Measurements from ENCODE around the gene RPL18A.
"Not testable (repeated sequence)": the region's sequence is repeated elsewhere in the genome, so short reads cannot be mapped to it uniquely, and the experiment has no call there.

DNA sequence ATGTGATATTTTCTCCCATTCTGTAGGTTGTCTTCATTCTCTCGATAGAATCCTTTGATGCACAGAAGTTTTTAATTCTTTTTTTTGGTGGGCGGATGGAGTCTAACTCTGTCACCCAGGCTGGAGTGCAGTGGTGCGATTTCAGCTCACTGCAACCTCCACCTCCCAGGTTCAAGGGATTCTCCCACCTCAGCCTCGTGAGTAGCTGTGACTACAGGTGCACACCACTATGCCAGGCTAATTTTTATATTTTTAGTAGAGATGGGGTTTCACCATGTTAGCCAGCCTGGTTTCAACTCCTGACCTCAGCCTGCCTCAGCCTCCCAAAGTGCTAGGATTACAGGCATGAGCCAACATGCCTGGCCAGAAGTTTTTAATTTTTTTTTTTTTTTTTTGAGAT lies 27.5 kb downstream of the RPL18A start:
- TF ChIP-seq, protein P1, sequence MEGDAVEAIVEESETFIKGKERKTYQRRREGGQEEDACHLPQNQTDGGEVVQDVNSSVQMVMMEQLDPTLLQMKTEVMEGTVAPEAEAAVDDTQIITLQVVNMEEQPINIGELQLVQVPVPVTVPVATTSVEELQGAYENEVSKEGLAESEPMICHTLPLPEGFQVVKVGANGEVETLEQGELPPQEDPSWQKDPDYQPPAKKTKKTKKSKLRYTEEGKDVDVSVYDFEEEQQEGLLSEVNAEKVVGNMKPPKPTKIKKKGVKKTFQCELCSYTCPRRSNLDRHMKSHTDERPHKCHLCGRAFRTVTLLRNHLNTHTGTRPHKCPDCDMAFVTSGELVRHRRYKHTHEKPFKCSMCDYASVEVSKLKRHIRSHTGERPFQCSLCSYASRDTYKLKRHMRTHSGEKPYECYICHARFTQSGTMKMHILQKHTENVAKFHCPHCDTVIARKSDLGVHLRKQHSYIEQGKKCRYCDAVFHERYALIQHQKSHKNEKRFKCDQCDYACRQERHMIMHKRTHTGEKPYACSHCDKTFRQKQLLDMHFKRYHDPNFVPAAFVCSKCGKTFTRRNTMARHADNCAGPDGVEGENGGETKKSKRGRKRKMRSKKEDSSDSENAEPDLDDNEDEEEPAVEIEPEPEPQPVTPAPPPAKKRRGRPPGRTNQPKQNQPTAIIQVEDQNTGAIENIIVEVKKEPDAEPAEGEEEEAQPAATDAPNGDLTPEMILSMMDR (IDR thresholded peaks at IDR 0.05; ENCODE audit: low read depth, low read length, missing input control), result not testable (repeated sequence)
- TF ChIP-seq RAD21 (IDR thresholded peaks at IDR 0.05), result not testable (repeated sequence)
